Small intestine (tissue), 7 donors: ENCODE results near the gene VEPH1. TPM values are rescaled to one million over a fixed set of nuclear protein-coding genes. Genes with fewer than 3 reads are reported as not detected.
"Not testable (repeated sequence)": the region's sequence is repeated elsewhere in the genome, so short reads cannot be mapped to it uniquely, and the experiment has no call there.

Experiments
- DNase-seq, 2 donors: peaks; one replicate each; pipeline versions ENCODE4 v3.0.0 to v3.0.0-alpha.2; 2013
- FAIRE-seq: peaks from 2 replicates; lab custom pipeline; 2012; peaks lifted over from hg19 to GRCh38; lab: Jason Lieb, UNC
- H3K27ac ChIP-seq, 3 donors: one replicate each; pipeline ENCODE4 v1.5.1; 2013; ENCODE audit warnings: low read length in 2 of 3, mild to moderate bottlenecking in 2 of 3, control low read depth in 1 of 3, inconsistent platforms in 1 of 3, low read depth in 1 of 3, moderate library complexity in 1 of 3
- H3K27me3 ChIP-seq, 3 donors: one replicate each; pipeline ENCODE4 v1.6.1; 2013; ENCODE audit warnings: low read length in 3 of 3, inconsistent platforms in 1 of 3; ENCODE audit not compliant: control insufficient read depth in 3 of 3, insufficient read depth in 3 of 3
- H3K36me3 ChIP-seq, 3 donors: one replicate each; pipeline ENCODE4 v1.6.1; 2013; ENCODE audit warnings: low read length in 3 of 3, inconsistent platforms in 1 of 3, low read depth in 1 of 3, mild to moderate bottlenecking in 1 of 3, moderate library complexity in 1 of 3; ENCODE audit not compliant: control insufficient read depth in 3 of 3, insufficient read depth in 2 of 3
- H3K4me1 ChIP-seq, 3 donors: one replicate each; pipeline ENCODE4 v1.6.1; 2013; ENCODE audit warnings: low read length in 2 of 3, inconsistent platforms in 1 of 3, low read depth in 1 of 3, mild to moderate bottlenecking in 1 of 3, moderate library complexity in 1 of 3; ENCODE audit not compliant: control insufficient read depth in 3 of 3, insufficient read depth in 2 of 3
- H3K4me3 ChIP-seq, 3 donors: one replicate each; pipeline ENCODE4 v1.5.1; 2013; ENCODE audit warnings: low read length in 3 of 3, control low read depth in 1 of 3, inconsistent platforms in 1 of 3, low read depth in 1 of 3, mild to moderate bottlenecking in 1 of 3, moderate library complexity in 1 of 3
- H3K9me3 ChIP-seq, 2 donors: one replicate each; pipeline ENCODE4 v1.6.1; 2013; ENCODE audit warnings: low read depth in 1 of 2, low read length in 1 of 2; ENCODE audit not compliant: control insufficient read depth in 2 of 2, insufficient read depth in 1 of 2
- WGBS, 3 donors: extraction: QIAGEN DNeasy Blood & Tissue Kit; methylation state at CpG; one replicate each; pipeline ENCODE4 v1.1.7; 2013; 5-methylcytosine and 5-hydroxymethylcytosine counted together
- polyA plus RNA-seq, 4 donors: library from polyadenylated mRNA; stranded (reverse) in 3 of 4; unstranded in 1 of 4; fragments of 200-250 nt in 3 of 4; fragments of 120-200 nt in 1 of 4; gene quantifications; one replicate each; pipeline versions ENCODE4 v1.2.1 to v1.2.3, GENCODE V29; 2013
- donor health status: healthy with polysubstance abuse.
- donor health status: control.
- donor health status: control.
- donor health status: Bipolar disorder and iron deficiency.
- donor health status: healthy.

The VEPH1 gene
- polyA plus RNA-seq, 4 donors, result 0.04 to 0.18 TPM; not detected in 2

DNA sequence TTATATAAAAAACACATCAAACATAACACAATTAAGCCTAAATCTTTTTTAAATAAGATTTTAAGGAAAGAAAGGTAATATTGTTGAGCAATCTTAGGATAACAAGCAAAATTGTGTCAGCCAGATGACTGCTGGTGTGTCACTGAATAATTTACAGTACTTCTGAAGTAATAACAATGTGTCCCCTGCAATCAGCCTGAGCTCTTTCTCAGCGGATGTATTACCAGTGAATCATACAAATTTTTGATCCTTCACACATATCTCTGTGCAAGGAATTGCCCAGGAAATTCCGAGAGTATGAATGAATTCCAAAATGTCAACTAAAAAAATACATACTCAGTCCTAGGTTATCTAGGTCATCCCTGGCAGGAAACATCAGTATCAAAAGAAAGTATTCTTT is 143.2 kb downstream of the VEPH1 start:
- DNase-seq (no peak), FAIRE-seq (no peak)
- no peaks in the 10 kb centered on the region for H3K4me1 ChIP-seq
- no peak overlapping the region for H3K27ac ChIP-seq
- no peak overlapping the region for H3K4me3 ChIP-seq
- H3K9me3 ChIP-seq, result no peaks in the 10 kb centered on the region
- no peaks in the 10 kb centered on the region for H3K36me3 ChIP-seq
- no peaks in the 10 kb centered on the region for H3K27me3 ChIP-seq
- WGBS, 3 donors, result 60 to 71% (median 69%) methylated on average over 2 of the region's 2 CpGs

DNA sequence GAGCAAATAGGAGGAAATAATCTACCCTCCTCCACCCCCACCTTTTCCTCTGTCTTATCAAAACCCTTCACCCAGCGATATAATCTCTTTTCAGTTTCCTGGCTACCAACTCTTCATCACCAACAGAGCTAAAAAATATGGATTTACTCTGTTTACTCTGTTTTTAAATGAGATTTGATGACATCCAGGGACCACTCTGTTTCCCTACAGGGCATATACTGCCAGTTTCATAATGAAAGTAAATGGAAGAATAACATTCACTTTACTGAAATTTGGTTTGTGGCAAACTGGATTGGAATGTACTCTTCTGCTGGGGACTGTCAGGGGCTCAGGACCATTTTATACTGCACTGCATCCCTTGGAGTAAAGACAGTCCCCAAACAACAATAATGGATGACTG is 146.7 kb downstream of the VEPH1 start:
- Histone ChIP-seq H3K4me3 (no peak overlapping the region), H3K27me3 (no peaks in the 10 kb centered on the region), H3K36me3 (no peaks in the 10 kb centered on the region), H3K4me1 (no peaks in the 10 kb centered on the region), H3K9me3 (no peaks in the 10 kb centered on the region), H3K27ac (no peak overlapping the region)
- WGBS, 3 donors, result 19 to 46% (median 26%) methylated on average over 1 of the region's 1 CpG
- FAIRE-seq, result no peak
- no peak for DNase-seq

DNA sequence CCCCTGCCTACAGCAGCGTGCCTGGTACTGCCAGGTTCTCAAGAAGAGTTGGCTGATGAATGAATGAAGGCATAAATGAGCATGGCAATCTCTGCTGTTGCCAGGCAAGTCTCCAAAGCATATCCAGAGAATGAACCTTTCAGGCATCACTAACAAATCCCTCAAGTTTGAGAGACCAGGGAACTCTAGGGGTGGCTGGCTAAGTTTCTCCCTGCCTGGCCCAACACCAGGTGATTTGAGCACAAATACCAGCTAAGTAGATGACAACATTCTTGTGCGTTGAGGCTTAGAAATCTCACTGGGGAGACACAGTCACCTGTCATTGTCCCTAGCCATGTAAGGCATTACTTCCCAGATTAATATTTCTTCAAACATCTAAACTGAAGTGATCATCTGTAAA is 147.9 kb downstream of the VEPH1 start:
- no peak for DNase-seq
- no peak for FAIRE-seq
- no peak overlapping the region for H3K27ac ChIP-seq
- H3K36me3 ChIP-seq, result no peaks in the 10 kb centered on the region
- no peaks in the 10 kb centered on the region for H3K9me3 ChIP-seq
- no peaks in the 10 kb centered on the region for H3K27me3 ChIP-seq
- H3K4me1 ChIP-seq, result no peaks in the 10 kb centered on the region
- H3K4me3 ChIP-seq, result no peak overlapping the region
- 63 to 84% (median 66%) methylated on average over 2 of the region's 2 CpGs for WGBS, 3 donors

DNA sequence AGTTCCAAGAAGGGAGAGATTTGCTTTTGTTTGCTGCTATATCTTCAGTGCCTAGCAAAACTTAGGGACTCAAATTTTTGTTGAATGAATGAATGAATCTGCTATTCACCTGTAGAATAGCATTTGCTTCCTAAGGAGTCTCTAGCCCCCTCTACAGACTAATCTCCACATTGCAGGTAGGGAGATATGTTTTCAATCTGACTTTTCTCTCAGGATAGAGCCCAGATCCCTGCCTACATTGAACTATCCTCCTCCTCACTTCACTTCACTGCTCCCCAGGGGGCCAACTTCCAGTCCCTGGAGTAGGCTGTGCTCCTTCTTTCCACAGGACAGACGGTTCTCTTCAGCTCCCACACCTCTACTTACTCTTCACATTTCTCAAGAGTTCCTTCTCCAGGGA is 148.5 kb downstream of the VEPH1 start:
- H3K9me3 ChIP-seq, result no peaks in the 10 kb centered on the region

DNA sequence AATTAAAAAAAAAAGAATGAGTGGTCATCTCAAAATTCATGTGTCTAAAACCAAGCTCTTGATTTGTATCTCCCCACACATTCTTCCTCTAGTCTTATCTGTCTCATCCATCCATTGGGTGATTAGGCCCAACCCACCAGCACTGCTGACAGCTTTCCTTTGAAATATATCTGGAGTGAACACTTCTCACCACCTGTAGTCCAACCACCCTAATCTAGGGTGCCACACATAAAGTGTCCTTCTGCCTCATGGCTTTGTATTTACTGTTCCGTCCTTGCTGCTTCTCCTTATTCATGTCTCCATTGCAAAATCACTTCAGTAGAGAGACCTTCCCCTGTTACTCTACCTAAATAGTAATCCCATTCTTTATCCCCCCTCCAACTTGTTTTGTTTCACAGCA is 149.0 kb downstream of the VEPH1 start:
- Histone ChIP-seq H3K4me3 (no peak overlapping the region), H3K27ac (no peak overlapping the region), H3K9me3 (no peaks in the 10 kb centered on the region), H3K27me3 (no peaks in the 10 kb centered on the region), H3K4me1 (no peaks in the 10 kb centered on the region), H3K36me3 (no peaks in the 10 kb centered on the region)
- 76 to 91% (median 88%) methylated on average over 1 of the region's 1 CpG for WGBS, 3 donors
- no peak for DNase-seq
- FAIRE-seq, result no peak

More for the DNA sequence above, 148.5 kb downstream of the VEPH1 start:
- Histone ChIP-seq H3K27me3 (no peaks in the 10 kb centered on the region), H3K36me3 (no peaks in the 10 kb centered on the region), H3K4me3 (no peak overlapping the region), H3K27ac (no peak overlapping the region), H3K4me1 (no peaks in the 10 kb centered on the region)
- no peak for FAIRE-seq
- no peak for DNase-seq
- 17 to 31% (median 29%) methylated on average over 1 of the region's 1 CpG for WGBS, 3 donors

DNA sequence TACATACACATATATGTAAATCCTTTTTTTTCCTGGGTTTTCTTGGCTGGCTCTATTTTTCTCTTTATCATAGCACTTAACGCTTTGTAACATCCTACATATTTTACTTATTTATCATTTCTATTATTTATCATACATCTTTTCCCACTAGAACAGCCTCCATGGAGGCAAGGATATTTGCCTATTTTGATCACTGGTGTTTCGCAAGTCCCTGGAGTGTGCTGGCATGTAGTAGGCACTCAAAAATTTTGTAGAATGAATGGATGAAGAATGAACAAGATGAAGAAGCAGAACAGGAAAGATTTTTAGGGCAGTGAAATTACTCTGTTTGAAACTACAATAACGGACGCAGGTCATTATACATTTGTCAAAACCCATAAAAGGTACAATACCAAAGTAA is 149.6 kb downstream of the VEPH1 start:
- Histone ChIP-seq H3K4me3 (no peak overlapping the region), H3K36me3 (no peaks in the 10 kb centered on the region), H3K27me3 (no peaks in the 10 kb centered on the region), H3K4me1 (no peaks in the 10 kb centered on the region), H3K9me3 (no peaks in the 10 kb centered on the region), H3K27ac (no peak overlapping the region)
- 82 to 91% (median 86%) methylated on average over 4 of the region's 4 CpGs for WGBS, 3 donors
- DNase-seq, result no peak
- FAIRE-seq, result no peak

DNA sequence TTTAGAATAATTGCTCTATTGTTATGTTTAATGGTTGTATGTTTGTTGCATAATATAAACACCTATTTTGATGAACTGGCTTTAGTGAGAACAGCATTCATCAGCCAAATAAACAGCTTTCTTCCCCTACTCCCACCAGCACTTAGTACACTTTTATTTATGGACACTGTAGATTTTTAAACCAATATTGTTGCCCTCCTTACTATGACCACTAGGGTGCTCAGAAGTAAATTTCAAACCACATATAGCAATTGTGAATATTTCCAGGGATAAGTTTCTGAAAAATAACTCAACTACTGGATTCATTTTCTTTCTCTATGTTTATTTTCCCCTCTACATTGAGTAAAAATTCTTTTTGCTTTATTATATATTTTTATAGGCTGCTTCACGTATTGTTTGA is 151.2 kb downstream of the VEPH1 start:
- DNase-seq, result no peak
- Histone ChIP-seq H3K27me3 (no peaks in the 10 kb centered on the region), H3K9me3 (no peaks in the 10 kb centered on the region), H3K4me1 (no peaks in the 10 kb centered on the region), H3K27ac (no peak overlapping the region), H3K4me3 (no peak overlapping the region), H3K36me3 (no peaks in the 10 kb centered on the region)
- FAIRE-seq, result no peak
- WGBS, 3 donors, result 48 to 89% (median 78%) methylated on average over 1 of the region's 1 CpG

DNA sequence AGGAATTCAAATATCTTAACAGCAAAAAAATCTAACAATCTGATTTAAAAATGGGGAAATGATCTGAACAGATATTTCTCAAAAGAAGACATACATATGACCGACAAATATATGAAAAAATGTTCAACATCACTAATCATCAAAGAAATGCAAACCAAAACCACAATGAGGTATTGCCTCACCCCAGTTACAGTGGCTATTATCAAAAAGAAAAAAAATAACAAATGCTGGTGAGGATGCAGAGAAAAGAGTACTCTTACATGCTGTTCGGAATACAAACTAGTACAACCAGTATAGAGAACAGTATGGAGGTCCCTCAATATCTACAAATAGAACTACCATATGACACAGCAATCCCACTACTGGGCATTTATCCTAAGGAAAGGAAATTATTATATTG is 152.6 kb downstream of the VEPH1 start:
- H3K4me3 ChIP-seq, DNase-seq, H3K9me3 ChIP-seq, H3K36me3 ChIP-seq, H3K27ac ChIP-seq, H3K4me1 ChIP-seq, FAIRE-seq, H3K27me3 ChIP-seq: not testable (repeated sequence)
- WGBS, 3 donors, result 76 to 89% (median 88%) methylated on average over 2 of the region's 2 CpGs

DNA sequence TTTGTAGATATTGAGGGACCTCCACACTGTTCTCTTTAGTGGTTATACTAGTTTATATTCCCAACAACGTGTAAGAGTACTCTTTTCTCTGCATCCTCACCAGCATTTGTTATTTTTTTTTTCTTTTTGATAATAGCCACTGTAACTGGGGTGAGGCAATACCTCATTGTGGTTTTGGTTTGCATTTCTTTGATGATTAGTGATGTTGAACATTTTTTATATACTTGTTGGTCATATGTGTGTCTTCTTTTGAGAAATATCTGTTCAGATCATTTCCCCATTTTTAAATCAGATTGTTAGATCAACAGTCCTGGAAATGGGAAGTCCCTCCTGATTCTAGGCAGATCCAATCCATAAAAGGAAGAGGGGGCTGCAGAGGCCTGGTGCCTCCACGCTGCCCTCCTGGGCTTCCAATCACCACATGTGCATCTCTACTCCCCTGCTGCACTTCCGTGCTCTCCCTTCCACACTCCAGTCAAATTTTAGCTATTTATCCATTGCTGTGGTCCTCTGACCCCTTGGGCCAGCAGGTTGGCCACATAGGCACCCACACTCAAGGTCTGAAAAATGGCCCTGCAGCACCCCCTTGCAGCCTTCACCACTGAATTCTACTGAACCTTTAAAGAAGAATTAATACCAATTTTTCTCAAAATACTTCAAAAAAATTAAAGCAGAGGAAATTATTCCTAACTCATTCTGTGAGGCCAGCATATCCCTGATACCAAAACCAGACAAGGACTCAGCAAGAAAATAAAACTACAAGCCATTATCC is 154.7 kb downstream of the VEPH1 start:
- not testable (repeated sequence) for H3K4me1 ChIP-seq, H3K27ac ChIP-seq, H3K36me3 ChIP-seq, FAIRE-seq, H3K27me3 ChIP-seq, DNase-seq, H3K4me3 ChIP-seq, H3K9me3 ChIP-seq
- 66 to 79% (median 70%) methylated on average over 3 of the region's 3 CpGs for WGBS, 3 donors
